Ovary (tissue), 9 donors: ENCODE measurements around the gene NFASC. TPM values are rescaled to one million over a fixed set of nuclear protein-coding genes. Genes with fewer than 3 reads are reported as not detected.

ENCODE experiments used
- DNase-seq, 5 donors: peaks; one replicate each; pipeline ENCODE4 v3.0.0-alpha.2; 2019 to 2020
- H3K27ac ChIP-seq, 2 donors: fragments of 200-600 bp; one replicate each; pipeline versions ENCODE4 v1.5.1 to v1.8.0; 2019 to 2022
- H3K27me3 ChIP-seq: fragments of 200-600 bp; one replicate; pipeline ENCODE4 v1.8.0; 2022
- H3K36me3 ChIP-seq: fragments of 200-600 bp; sonication (generic); one replicate; pipeline ENCODE4 v1.5.1; 2019
- H3K4me1 ChIP-seq: one replicate; pipeline ENCODE4 v1.8.1; 2013; ENCODE audit warnings: mild to moderate bottlenecking, moderate library complexity; ENCODE audit not compliant: insufficient read depth
- H3K4me3 ChIP-seq: fragments of 200-600 bp; sonication (generic); one replicate; pipeline ENCODE4 v1.5.1; 2017
- H3K9me3 ChIP-seq, 2 donors: fragments of 200-600 bp in 1 of 2; sonication (generic) in 1 of 2; one replicate each; pipeline versions ENCODE4 v1.5.1 to v1.8.1; 2013 to 2019; ENCODE audit warnings: mild to moderate bottlenecking in 1 of 2, moderate library complexity in 1 of 2
- CTCF ChIP-seq, 3 donors: fragments of 450-650 bp in 2 of 3; fragments of 200-600 bp in 1 of 3; IDR thresholded peaks; one replicate each; pipeline versions ENCODE4 v1.5.1 to v1.8.0; 2016 to 2022; ENCODE audit warnings: antibody characterized with exemption in 3 of 3, mild to moderate bottlenecking in 1 of 3
- EP300 ChIP-seq: sonication (generic); formaldehyde crosslinking; IDR thresholded peaks from one replicate; pipeline ENCODE4 v1.6.1; 2017; ENCODE audit warnings: antibody characterized with exemption
- POLR2A ChIP-seq: fragments of 450-650 bp; IDR thresholded peaks from one replicate; pipeline ENCODE4 v1.6.1; 2017; ENCODE audit warnings: antibody characterized with exemption, mild to moderate bottlenecking, moderate library complexity
- WGBS, 3 donors: extraction: QIAGEN DNeasy Blood & Tissue Kit in 1 of 3; methylation state at CpG; one replicate each; pipeline versions ENCODE4 v1.1.5 to v1.1.7; 2013 to 2017; 5-methylcytosine and 5-hydroxymethylcytosine counted together
- intact Hi-C, 4 donors: fragments of 100-400 bp; cut with DNase I; formaldehyde crosslinking; loops; one replicate each; pipeline versions ENCODE4 v1.11.0 to v1.15.1; 2022 to 2023
- polyA plus RNA-seq, 2 donors: library from polyadenylated mRNA; stranded (reverse); fragments of 200-250 nt in 1 of 2; fragments of 350-450 nt in 1 of 2; fragmentation: Illumina TruSeq in 1 of 2; extraction: RNeasy Lipid Tissue Mini Kit (QIAGEN cat#74804) in 1 of 2; gene quantifications; one replicate each; pipeline ENCODE4 v1.2.3, GENCODE V29; 2013 to 2014
- total RNA-seq, 7 donors: library from RNA; depleted of rRNA in 2 of 7; stranded (reverse); fragments of >200 nt in 2 of 7; fragmentation: NEBNext Ultra II Directional in 3 of 7; extraction: Animal tissue kit (Norgen Biotek cat#: 25700) in 3 of 7; gene quantifications; one replicate each; pipeline versions ENCODE4 v1.1.0 to v1.2.4, GENCODE V29; 2016 to 2023
- donor health status: DM: no; HTN: no; CAD: no; lungs with moderate emphysema.
- donor health status: DM: no; HTN: no; CAD: no.
- donor health status: Bipolar disorder and iron deficiency.
- donor health status: DM: yes; HTN: yes; CAD: no.
- donor health status: DM: no; HTN: no; CAD: no.
- donor health status: DM: yes; HTN: yes; CAD: no.

NFASC gene
- total and polyA plus RNA-seq, 9 donors: 9.3 to 73.2 (median 20.9) TPM

GRCh38 chr1:205003358-205004131 is 132.9 kb downstream of the NFASC start:
- TF ChIP-seq CTCF (IDR thresholded peaks at IDR 0.05) (no peak), EP300 (no peak), POLR2A (no peak)
- no peaks in the 10 kb centered on the region for H3K36me3 ChIP-seq
- WGBS, 3 donors: 71 to 75% (median 71%) methylated on average over 10 of the region's 10 CpGs

GRCh38 chr1:205004351-205004750 is 133.7 kb downstream of the NFASC start:
- Histone ChIP-seq H3K27me3 (no peaks in the 10 kb centered on the region), H3K4me1 (no peaks in the 10 kb centered on the region), H3K27ac (no peak overlapping the region), H3K4me3 (no peak overlapping the region), H3K36me3 (no peaks in the 10 kb centered on the region), H3K9me3 (no peaks in the 10 kb centered on the region)
- DNase-seq: no peak
- WGBS, 3 donors: 51 to 64% (median 57%) methylated on average over 3 of the region's 3 CpGs
- intact Hi-C loops: no loop called here
- TF ChIP-seq CTCF (IDR thresholded peaks at IDR 0.05) (no peak), EP300 (no peak), POLR2A (no peak)

More at GRCh38 chr1:205003358-205004131, 132.9 kb downstream of the NFASC start:
- intact Hi-C loops: no loop called here
- Histone ChIP-seq H3K4me3 (no peak overlapping the region), H3K27me3 (no peaks in the 10 kb centered on the region), H3K9me3 (no peaks in the 10 kb centered on the region), H3K27ac (no peak overlapping the region), H3K4me1 (no peaks in the 10 kb centered on the region)
- DNase-seq: no peak

GRCh38 chr1:205008896-205009295 is 138.2 kb downstream of the NFASC start:
- TF ChIP-seq POLR2A (no peak), EP300 (no peak), CTCF (IDR thresholded peaks at IDR 0.05) (no peak)
- Histone ChIP-seq H3K4me3 (no peak overlapping the region), H3K9me3 (no peaks in the 10 kb centered on the region), H3K36me3 (no peaks in the 10 kb centered on the region), H3K4me1 (peaks cover 12% of the 10 kb centered on the region), H3K27me3 (no peaks in the 10 kb centered on the region), H3K27ac (no peak overlapping the region)
- no peak for DNase-seq
- intact Hi-C loops: no loop called here
- 85 to 92% (median 90%) methylated on average over 8 of the region's 8 CpGs for WGBS, 3 donors

- Histone ChIP-seq H3K4me1 (peaks cover 15% of the 10 kb centered on the region), H3K9me3 (no peaks in the 10 kb centered on the region), H3K36me3 (no peaks in the 10 kb centered on the region), H3K4me3 (no peak overlapping the region), H3K27ac (no peak overlapping the region), H3K27me3 (no peaks in the 10 kb centered on the region)
- WGBS, 3 donors: 91 to 93% (median 93%) methylated on average over 12 of the region's 12 CpGs
- DNase-seq: no peak
- intact Hi-C loops: no loop called here
- TF ChIP-seq CTCF (IDR thresholded peaks at IDR 0.05): no peak
- no peak for TF ChIP-seq POLR2A
- no peak for TF ChIP-seq EP300
Observed at GRCh38 chr1:205009670-205010069, 139.0 kb downstream of the NFASC start.
